ENCODE results near the gene PHLDB1. TPM values are rescaled to one million over a fixed set of nuclear protein-coding genes. Genes with fewer than 3 reads are reported as not detected.

Gene PHLDB1
- total RNA-seq, 2 donors from 2014 or later, result 60.1 to 88.6 TPM

GRCh38 chr11:118635642-118636041 is 28.2 kb downstream of the PHLDB1 start:
- TF ChIP-seq CTCF (IDR thresholded peaks at IDR 0.05), result no peak
- Histone ChIP-seq H3K4me3 (no peak overlapping the region), H3K9me3 (no peaks in the 10 kb centered on the region), H3K27me3 (no peaks in the 10 kb centered on the region), H3K27ac (no peak overlapping the region), H3K36me3 (no peaks in the 10 kb centered on the region), H3K9ac (ENCODE audit: low read depth in 2 of 2, low read length in 2 of 2) (peak overlapping the region in 1 of 2 donors; percentile 49), H3K4me1 (peaks cover 22% of the 10 kb centered on the region)
- intact Hi-C loops (cut with DNase I), result loop anchor here (5.0 kb wide), 1 partner anchor 38 kb away; no protein-coding TSS in a partner anchor
- DNase-seq, result no peak

- no peak for DNase-seq
- H3K4me3 ChIP-seq, result no peak overlapping the region
- no peak overlapping the region for H3K27ac ChIP-seq
- intact Hi-C loops (cut with DNase I), result loop anchor here (5.0 kb wide), 1 partner anchor 39 kb away; no protein-coding TSS in a partner anchor
- no peak for TF ChIP-seq CTCF (IDR thresholded peaks at IDR 0.05)
- H3K4me1 ChIP-seq, result peaks cover 28% of the 10 kb centered on the region
- no peaks in the 10 kb centered on the region for H3K27me3 ChIP-seq
- H3K9me3 ChIP-seq, result no peaks in the 10 kb centered on the region
- no peaks in the 10 kb centered on the region for H3K36me3 ChIP-seq
- H3K9ac ChIP-seq (ENCODE audit: low read depth in 2 of 2, low read length in 2 of 2), result no peak overlapping the region
These were observed 29.3 kb downstream of the PHLDB1 start for GRCh38 chr11:118636569-118637290.

- Histone ChIP-seq H3K27ac (no peak overlapping the region), H3K4me1 (peaks cover 16% of the 10 kb centered on the region), H3K4me3 (no peak overlapping the region), H3K27me3 (no peaks in the 10 kb centered on the region), H3K9me3 (no peaks in the 10 kb centered on the region), H3K36me3 (peaks cover under 1% of the 10 kb centered on the region), H3K9ac (ENCODE audit: low read depth in 2 of 2, low read length in 2 of 2) (no peak overlapping the region)
- DNase-seq, result no peak
- no peak for TF ChIP-seq CTCF (IDR thresholded peaks at IDR 0.05)
- intact Hi-C loops (cut with DNase I), result loop anchor here (5.0 kb wide), 1 partner anchor 41 kb away; no protein-coding TSS in a partner anchor
These were observed 31.3 kb downstream of the PHLDB1 start for GRCh38 chr11:118638726-118639125.

GRCh38 chr11:118639899-118640298 is 32.5 kb downstream of the PHLDB1 start:
- no peak for DNase-seq
- intact Hi-C loops (cut with DNase I), result loop anchor here (5.0 kb wide), 1 partner anchor 43 kb away; no protein-coding TSS in a partner anchor

More at GRCh38 chr11:118639899-118640298, 32.5 kb downstream of the PHLDB1 start:
- Histone ChIP-seq H3K9ac (ENCODE audit: low read depth in 2 of 2, low read length in 2 of 2) (no peak overlapping the region), H3K4me3 (no peak overlapping the region), H3K27ac (no peak overlapping the region), H3K9me3 (no peaks in the 10 kb centered on the region), H3K27me3 (no peaks in the 10 kb centered on the region), H3K36me3 (peaks cover 6% of the 10 kb centered on the region), H3K4me1 (peaks cover 10% of the 10 kb centered on the region)
- TF ChIP-seq CTCF (IDR thresholded peaks at IDR 0.05), result no peak

All from colonic mucosa (tissue), 4 donors.